ENCODE data around the gene ITPRIPL2. TPM values are rescaled to one million over a fixed set of nuclear protein-coding genes. Genes with fewer than 3 reads are reported as not detected.

ITPRIPL2 gene
- total and polyA plus RNA-seq, 7 donors: 4.7 to 17.9 (median 14.8) TPM

DNA sequence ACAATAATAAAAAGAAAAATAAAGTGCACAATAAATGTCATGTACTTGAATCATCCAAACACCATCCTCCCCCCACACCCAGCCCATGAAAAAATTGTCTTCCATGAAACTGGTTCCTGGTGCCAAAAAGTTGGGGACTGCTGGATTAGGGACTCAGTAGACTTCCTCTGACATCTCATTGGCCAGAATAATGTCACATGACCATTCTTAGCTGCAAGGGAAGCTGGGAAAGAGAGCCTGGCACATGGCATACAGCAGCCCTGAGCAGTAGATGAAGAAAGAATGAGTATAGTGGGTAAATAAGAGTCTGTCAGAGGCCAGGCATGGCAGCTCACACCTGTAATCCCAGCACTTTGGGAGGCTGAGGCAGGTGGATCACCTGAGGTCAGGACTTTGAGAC lies 12.5 kb downstream of the ITPRIPL2 start:
- Histone ChIP-seq H3K4me1 (no peaks in the 10 kb centered on the region), H3K27me3 (ENCODE audit: insufficient read depth in 3 of 3, low read length in 2 of 3) (no peaks in the 10 kb centered on the region), H3K36me3 (ENCODE audit: insufficient read depth in 1 of 2, low read depth in 1 of 2) (peaks cover 0 to 8% of the 10 kb centered on the region in 2 donors), H3K9me3 (no peaks in the 10 kb centered on the region), H3K27ac (no peak overlapping the region), H3K4me3 (no peak overlapping the region)
- TF ChIP-seq, protein P1, sequence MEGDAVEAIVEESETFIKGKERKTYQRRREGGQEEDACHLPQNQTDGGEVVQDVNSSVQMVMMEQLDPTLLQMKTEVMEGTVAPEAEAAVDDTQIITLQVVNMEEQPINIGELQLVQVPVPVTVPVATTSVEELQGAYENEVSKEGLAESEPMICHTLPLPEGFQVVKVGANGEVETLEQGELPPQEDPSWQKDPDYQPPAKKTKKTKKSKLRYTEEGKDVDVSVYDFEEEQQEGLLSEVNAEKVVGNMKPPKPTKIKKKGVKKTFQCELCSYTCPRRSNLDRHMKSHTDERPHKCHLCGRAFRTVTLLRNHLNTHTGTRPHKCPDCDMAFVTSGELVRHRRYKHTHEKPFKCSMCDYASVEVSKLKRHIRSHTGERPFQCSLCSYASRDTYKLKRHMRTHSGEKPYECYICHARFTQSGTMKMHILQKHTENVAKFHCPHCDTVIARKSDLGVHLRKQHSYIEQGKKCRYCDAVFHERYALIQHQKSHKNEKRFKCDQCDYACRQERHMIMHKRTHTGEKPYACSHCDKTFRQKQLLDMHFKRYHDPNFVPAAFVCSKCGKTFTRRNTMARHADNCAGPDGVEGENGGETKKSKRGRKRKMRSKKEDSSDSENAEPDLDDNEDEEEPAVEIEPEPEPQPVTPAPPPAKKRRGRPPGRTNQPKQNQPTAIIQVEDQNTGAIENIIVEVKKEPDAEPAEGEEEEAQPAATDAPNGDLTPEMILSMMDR (IDR thresholded peaks at IDR 0.05): no peak
- intact Hi-C loops (cut with DNase I): no loop called here
- DNase-seq (no peak), ATAC-seq (no peak)

GRCh38 chr16:19127205-19127604 lies 13.4 kb downstream of the ITPRIPL2 start:
- ATAC-seq (no peak), DNase-seq (no peak)
- no peak overlapping the region for H3K27ac ChIP-seq
- no peaks in the 10 kb centered on the region for H3K27me3 ChIP-seq (ENCODE audit: insufficient read depth in 3 of 3, low read length in 2 of 3)
- H3K9me3 ChIP-seq: no peaks in the 10 kb centered on the region
- TF ChIP-seq, protein P1 (IDR thresholded peaks at IDR 0.05): no peak
- 72 to 77% (median 73%) methylated on average over 3 of the region's 3 CpGs for WGBS, 3 donors
- no peaks in the 10 kb centered on the region for H3K36me3 ChIP-seq (ENCODE audit: insufficient read depth in 1 of 2, low read depth in 1 of 2)
- intact Hi-C loops (cut with DNase I): no loop called here
- peaks cover 5% of the 10 kb centered on the region for H3K4me1 ChIP-seq
- no peak overlapping the region for H3K4me3 ChIP-seq

DNA sequence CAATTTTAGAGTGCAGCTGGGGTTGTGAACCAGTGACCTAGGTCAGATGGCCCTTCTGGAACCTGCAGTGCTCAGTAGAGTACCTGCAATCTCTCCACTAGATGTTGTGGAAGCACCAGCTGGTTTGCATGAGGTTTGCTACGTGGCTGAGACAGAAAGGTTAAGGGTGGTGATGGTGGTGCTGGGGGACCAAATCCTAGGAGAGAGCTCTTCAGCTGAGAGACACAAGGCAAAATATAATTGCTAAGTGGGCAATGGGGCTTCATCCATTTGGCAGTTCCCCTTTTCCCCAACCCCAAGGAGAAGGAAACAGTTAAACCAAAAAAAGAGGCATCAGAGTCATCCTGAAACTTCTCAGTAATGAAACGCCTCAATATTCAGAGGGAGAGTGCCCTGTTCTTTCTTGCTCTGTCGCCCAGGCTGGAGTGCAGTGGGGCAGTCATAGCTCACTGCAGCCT lies 13.9 kb downstream of the ITPRIPL2 start:
- Histone ChIP-seq H3K27ac (no peak overlapping the region), H3K36me3 (ENCODE audit: insufficient read depth in 1 of 2, low read depth in 1 of 2) (no peaks in the 10 kb centered on the region), H3K4me3 (no peak overlapping the region), H3K4me1 (peaks cover 5% of the 10 kb centered on the region), H3K9me3 (no peaks in the 10 kb centered on the region), H3K27me3 (ENCODE audit: insufficient read depth in 3 of 3, low read length in 2 of 3) (no peaks in the 10 kb centered on the region)
- WGBS, 3 donors: 66 to 76% (median 73%) methylated on average over 3 of the region's 3 CpGs
- ATAC-seq (no peak), DNase-seq (no peak)
- intact Hi-C loops (cut with DNase I): no loop called here
- TF ChIP-seq, protein P1 (IDR thresholded peaks at IDR 0.05): no peak

DNA sequence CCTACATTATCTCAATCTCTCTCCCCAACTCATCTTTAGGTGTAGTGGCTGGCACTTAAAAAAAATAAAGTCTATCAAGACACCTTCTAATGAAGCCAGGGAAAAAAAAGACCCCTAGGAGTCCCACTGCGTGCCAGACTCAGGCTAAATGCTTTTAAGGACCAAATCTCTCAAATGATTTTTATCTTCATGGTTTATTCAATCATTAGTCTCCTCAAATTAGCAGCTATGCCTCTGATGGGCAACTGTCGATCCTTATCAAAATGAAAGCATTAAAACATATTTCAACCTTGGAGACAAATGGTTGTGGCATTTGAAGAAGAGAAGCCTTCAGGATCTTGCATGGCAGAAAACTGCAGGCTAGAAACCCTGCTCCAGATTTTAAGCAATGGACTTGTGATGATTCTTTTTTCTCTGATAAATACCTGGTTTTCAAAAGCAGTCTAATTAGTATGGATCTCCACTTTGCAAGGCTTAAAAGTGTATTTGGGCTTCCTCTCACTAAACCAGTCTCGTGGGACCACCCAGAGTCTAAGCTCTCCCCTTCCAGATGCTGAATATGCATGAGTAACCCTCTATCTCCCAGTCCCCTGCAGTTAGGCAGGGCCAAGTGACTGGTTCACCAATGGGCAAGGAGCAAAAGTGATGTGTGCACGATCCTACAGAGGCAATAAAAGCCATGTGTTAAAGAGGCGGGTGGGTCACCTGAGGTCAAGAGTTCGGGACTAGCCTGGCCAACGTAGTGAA lies 14.9 kb downstream of the ITPRIPL2 start:
- TF ChIP-seq, protein P1 (IDR thresholded peaks at IDR 0.05): no peak
- intact Hi-C loops (cut with DNase I): no loop called here
- Histone ChIP-seq H3K4me3 (no peak overlapping the region), H3K27ac (no peak overlapping the region), H3K27me3 (ENCODE audit: insufficient read depth in 3 of 3, low read length in 2 of 3) (no peaks in the 10 kb centered on the region), H3K9me3 (no peaks in the 10 kb centered on the region), H3K36me3 (ENCODE audit: insufficient read depth in 1 of 2, low read depth in 1 of 2) (no peaks in the 10 kb centered on the region), H3K4me1 (peaks cover 5% of the 10 kb centered on the region)
- DNase-seq (no peak), ATAC-seq (no peak)
- 61 to 69% (median 63%) methylated on average over 7 of the region's 7 CpGs for WGBS, 3 donors

GRCh38 chr16:19130385-19130784 lies 16.6 kb downstream of the ITPRIPL2 start:
- intact Hi-C loops (cut with DNase I): loop anchor here in 1 of 2 donors (5.0 kb wide), 1 partner anchor 52 kb away; no protein-coding TSS in a partner anchor
- 71 to 74% (median 72%) methylated on average over 7 of the region's 7 CpGs for WGBS, 3 donors

More at GRCh38 chr16:19130385-19130784, 16.6 kb downstream of the ITPRIPL2 start:
- no peaks in the 10 kb centered on the region for H3K27me3 ChIP-seq (ENCODE audit: insufficient read depth in 3 of 3, low read length in 2 of 3)
- peak overlapping the region; percentile 70 for H3K27ac ChIP-seq
- H3K36me3 ChIP-seq (ENCODE audit: insufficient read depth in 1 of 2, low read depth in 1 of 2): no peaks in the 10 kb centered on the region
- peaks cover 5% of the 10 kb centered on the region for H3K4me1 ChIP-seq
- H3K9me3 ChIP-seq: no peaks in the 10 kb centered on the region
- TF ChIP-seq, protein P1 (IDR thresholded peaks at IDR 0.05): no peak
- ATAC-seq (no peak), DNase-seq (no peak)
- no peak overlapping the region for H3K4me3 ChIP-seq

Data from psoas muscle (tissue), 8 donors.